Stimulated activated CD8-positive, alpha-beta memory T cell treated with anti-CD3 and anti-CD28 coated beads, Interleukin-12 subunit alpha, Interleukin-12 subunit beta, amount 100 ng/mL, for 24 hours (primary cell): ENCODE results near the gene CYP2S1.
"Not testable (repeated sequence)": the region's sequence is repeated elsewhere in the genome, so short reads cannot be mapped to it uniquely, and the experiment has no call there.

Source experiments
- DNase-seq: peaks from one replicate; pipeline ENCODE4 v3.0.0-alpha.2; 2020; ENCODE audit errors: extremely low read depth

CYP2S1 gene

DNA sequence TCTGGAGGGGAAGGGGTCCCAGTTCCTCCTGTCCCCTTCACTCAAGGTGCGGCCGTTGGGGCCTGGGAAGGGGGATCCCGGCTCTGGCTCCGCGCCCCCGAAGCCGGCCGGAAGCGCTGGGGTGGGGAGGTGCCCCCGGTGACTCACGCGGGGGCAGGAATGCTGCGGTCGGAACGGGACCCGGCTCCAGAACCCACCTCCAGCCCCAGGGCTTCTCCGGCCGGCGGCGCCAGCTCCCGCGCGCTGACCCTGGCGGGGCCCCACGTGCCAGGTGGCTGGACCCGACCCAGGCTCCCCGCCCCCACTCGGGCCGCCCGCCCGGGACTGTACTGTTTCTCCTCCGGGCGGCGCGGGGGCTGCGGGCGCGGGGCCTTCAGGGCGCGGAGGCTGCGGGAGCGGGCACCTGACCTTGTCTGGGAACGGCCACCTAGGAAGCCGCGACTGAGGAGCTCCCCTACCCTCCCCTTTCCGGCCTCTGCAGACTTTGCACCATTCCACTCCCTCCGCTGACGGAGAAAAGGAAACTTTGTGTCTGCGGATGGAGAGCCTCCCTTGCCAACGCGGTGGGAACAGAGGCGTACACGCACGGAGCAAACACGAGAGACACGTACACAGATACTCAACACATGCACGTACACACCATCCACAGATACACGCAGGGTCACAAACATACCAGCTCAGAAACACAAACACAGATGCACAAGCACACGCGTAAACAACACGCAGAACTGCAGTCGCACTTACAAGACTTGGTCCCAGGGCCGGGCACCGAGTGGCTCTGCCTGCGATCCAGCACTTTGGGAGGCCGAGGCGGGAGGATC is 33.2 kb downstream of the CYP2S1 start:
- DNase-seq: no peak

- DNase-seq: no peak
Observed at GRCh38 chr19:41226874-41227390, 33.9 kb downstream of the CYP2S1 start.

DNA sequence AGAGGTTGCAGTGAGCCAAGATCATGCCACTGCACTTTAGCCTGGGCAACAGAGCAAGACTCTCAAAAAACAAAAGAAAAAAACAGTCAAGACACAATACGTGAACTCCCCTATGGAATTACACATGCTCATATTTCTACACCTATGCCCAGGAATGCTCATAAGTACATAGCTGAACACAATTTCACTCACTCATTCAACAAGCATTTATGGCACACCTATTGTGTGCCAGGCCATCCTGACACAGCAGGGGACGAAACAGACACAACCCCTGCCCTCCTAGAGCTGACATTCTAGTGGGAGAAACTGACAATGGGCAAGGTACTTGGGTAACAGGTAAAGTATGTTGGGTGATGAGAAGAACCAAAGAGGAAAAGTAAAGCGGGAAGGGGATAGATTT is 35.5 kb downstream of the CYP2S1 start:
- no peak for DNase-seq

DNA sequence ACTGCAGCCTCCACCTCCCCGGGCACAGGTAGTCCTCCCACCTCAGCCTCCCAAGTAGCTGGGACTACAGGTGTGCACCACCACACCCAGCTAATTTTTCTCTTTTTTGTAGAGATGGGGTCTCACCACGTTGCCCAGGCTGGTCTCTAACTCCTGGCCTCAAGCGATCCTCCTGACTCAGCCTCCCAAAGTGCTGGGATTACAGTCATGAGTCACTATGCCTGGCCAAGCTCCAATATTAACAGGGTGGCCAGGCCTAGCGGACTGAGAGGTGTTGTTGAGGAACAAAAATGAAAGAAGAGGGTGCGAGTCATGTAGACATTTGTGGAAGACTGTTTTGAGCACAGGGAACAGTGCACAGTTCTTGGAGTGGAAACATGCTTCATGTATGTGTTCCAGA is 36.3 kb downstream of the CYP2S1 start:
- not testable (repeated sequence) for DNase-seq

GRCh38 chr19:41230067-41230857 is 37.2 kb downstream of the CYP2S1 start:
- no peak for DNase-seq

DNA sequence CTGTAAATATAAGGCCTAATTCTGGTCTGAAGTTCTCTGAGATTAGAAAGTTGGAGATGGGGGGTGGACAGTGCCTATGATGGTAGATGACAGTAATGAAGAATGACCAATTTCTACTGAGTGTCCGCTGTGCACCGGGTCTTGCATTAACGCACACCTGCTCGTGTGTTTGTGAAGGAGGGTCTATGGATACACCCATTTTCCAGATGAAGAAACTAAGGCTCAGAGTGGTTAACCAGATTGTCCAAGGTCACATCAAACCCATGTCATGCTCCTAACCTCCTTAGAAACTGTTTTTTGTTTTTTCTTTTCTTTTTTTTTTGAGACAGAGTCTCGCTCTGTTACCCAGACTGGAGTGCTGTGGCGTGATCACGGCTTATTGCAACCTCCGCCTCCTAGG is 39.7 kb downstream of the CYP2S1 start:
- no peak for DNase-seq

DNA sequence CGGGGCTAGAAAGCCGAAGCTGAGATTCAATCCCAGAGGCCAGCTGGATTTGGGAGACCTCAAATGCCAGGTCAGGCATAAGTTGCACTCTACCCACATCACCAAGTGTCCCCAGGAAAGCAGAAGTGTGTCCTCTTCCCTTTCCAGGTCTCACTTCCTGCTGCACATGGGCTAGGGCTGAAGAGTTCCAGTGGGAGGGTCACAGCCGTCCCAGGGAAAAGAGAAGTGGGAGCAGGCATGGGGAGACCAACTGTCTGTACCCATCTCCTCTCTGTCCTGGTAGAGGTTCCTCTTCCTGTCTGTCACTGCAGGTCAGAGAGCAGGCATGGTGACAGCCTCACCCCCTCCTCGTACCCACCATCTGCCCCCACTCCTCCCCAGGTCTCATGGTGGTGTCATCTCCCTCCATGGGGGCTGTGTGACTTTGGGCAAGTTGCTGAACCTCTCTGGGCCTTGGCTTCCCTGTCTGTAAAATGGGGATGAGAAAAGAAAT is 40.8 kb downstream of the CYP2S1 start:
- no peak for DNase-seq

- no peak for DNase-seq
Observed at GRCh38 chr19:41234512-41235168, 41.6 kb downstream of the CYP2S1 start.

- DNase-seq: no peak
Observed at GRCh38 chr19:41235480-41235879, 42.5 kb downstream of the CYP2S1 start.

DNA sequence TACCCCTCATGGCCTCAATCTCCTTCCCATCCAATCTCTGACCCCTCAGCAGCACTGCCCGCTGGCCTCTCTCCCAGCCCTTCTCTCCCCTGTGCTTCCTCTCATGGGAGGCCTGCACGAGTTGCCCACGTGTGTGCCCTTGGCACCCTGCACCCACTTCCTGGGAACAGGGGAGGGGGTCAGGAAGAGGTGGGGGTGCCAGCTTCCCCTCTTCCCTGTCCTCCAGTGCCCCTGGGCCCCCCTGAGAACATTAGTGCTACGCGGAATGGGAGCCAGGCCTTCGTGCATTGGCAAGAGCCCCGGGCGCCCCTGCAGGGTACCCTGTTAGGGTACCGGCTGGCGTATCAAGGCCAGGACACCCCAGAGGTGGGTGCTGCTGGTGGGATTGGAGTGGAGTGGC is 45.2 kb downstream of the CYP2S1 start:
- no peak for DNase-seq

DNA sequence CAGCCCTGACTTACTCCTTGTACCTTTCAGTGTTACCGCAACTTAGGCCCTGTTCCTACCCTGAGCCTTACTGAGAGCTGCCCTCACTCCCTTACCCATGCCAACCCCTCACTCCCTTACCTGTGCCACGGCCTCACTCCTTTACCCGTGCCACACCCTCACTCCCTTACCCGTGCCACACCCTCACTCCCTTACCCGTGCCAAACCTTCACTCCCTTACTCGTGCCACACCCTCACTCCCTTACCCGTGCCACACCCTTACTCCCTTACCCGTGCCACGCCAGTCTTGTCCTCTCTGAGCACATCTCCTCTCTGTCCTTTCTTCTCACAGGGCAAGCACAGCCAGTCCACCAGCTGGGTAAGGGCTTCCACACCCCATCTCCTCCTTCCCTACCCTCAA is 46.3 kb downstream of the CYP2S1 start:
- DNase-seq: no peak

GRCh38 chr19:41239961-41240574 is 47.0 kb downstream of the CYP2S1 start:
- DNase-seq: no peak

DNA sequence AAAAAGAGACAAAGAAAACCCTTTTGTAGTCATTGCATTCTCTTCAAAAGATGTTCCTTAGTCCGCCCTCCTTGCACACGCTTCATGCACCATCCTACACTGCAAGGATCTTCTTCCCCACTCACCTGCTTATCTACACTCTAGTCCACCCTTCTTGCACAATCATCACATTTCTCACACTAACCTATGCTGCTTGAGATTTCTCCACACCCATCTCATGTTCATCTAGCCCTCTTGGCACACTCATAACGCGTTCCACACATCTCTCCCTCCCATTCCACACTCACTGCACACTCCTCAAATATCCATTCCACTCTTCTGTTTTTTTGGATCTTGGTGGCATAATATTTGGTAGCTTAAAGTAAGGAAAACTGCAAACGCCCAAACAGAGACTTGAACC is 48.8 kb downstream of the CYP2S1 start:
- no peak for DNase-seq

- no peak for DNase-seq
Observed at GRCh38 chr19:41244117-41244516, 51.1 kb downstream of the CYP2S1 start.

DNA sequence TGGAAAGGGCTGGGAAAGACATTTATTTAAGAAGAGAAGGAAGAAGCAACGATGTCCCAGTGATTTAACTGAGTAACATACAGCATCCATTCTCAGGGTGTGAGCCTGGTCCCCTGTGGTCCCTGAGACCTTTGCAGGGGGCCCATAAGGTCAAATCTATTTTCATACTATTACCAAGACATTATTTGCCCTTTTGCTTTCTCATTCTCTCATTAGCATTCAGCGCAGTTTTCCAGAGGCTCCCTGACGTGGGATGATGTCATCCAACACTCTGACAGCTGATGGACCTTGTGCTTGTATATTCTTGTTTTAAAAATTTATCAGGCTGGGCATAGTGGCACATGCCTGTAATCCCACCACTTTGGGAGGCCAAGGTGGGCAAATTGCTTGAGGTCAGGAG is 52.8 kb downstream of the CYP2S1 start:
- DNase-seq: no peak

GRCh38 chr19:41248895-41249294 is 55.9 kb downstream of the CYP2S1 start:
- no peak for DNase-seq

GRCh38 chr19:41249707-41250423 is 56.8 kb downstream of the CYP2S1 start:
- no peak for DNase-seq

- no peak for DNase-seq
Observed at GRCh38 chr19:41253660-41254059, 60.6 kb downstream of the CYP2S1 start.

GRCh38 chr19:41255171-41255570 is 62.2 kb downstream of the CYP2S1 start:
- no peak for DNase-seq
